ENCODE data around the gene MAML2. TPM values are rescaled to one million over a fixed set of nuclear protein-coding genes. Genes with fewer than 3 reads are reported as not detected.

MAML2 gene
- total and polyA plus RNA-seq, 9 of the 15 experiments (the other 6 are each of a cell fraction or from before 2014, with no cell fraction given), result 0.79 to 6.8 (median 4.8) TPM

DNA sequence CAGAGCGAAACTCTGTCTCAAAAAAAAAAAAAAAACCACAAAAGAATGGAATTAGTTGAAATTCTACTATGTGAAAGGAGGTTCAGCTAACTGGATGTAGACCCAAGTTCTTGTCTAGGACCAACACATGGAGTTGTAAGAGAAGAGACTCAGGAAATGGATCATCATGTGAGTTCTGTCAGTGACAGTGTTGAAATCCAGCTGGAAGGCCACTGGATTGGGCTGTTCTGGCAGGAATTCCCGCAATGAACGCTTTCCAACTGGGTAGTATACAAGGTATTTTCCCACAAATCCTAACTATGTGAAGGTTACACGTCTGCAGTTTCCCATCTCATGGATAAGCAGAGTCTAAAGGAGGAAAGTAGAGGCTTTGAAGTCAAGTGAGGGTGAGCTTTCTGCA lies 151.2 kb downstream of the MAML2 start:
- ATAC-seq (no peak), DNase-seq (ENCODE audit: extremely low read depth in 1 of 4, low spot score in 3 of 4) (no peak), FAIRE-seq (no peak)
- Histone ChIP-seq H3K4me2 (ENCODE audit: insufficient read depth, low read length) (no peak overlapping the region), H3K9me1 (ENCODE audit: control insufficient read depth, insufficient read depth, low read length) (no peaks in the 10 kb centered on the region), H3K4me3 (no peak overlapping the region), H3K9ac (ENCODE audit: insufficient read depth in 1 of 2, low read depth in 2 of 2, low read length in 2 of 2) (no peak overlapping the region), H2AFZ (ENCODE audit: low read depth, low read length) (no peak overlapping the region), H3K9me3 (replicated peaks; ENCODE audit: control insufficient read depth, insufficient read depth, low read depth, low read length) (no peaks in the 10 kb centered on the region), H3K79me2 (ENCODE audit: control insufficient read depth, insufficient read depth, low read length) (no peaks in the 10 kb centered on the region), H3K36me3 (ENCODE audit: control insufficient read depth, insufficient read depth, low read length) (no peaks in the 10 kb centered on the region), H4K20me1 (replicated peaks; ENCODE audit: control insufficient read depth, insufficient read depth, low read length) (no peaks in the 10 kb centered on the region), H3K27me3 (ENCODE audit: control insufficient read depth in 2 of 2, insufficient read depth in 2 of 2, low read length in 2 of 2) (no peaks in the 10 kb centered on the region), H3K4me1 (replicated peaks in 1 of 2; ENCODE audit: control insufficient read depth in 2 of 2, insufficient read depth in 2 of 2, low read length in 2 of 2) (no peaks in the 10 kb centered on the region; a peak in 1 of 5 replicates), H3K27ac (ENCODE audit: extremely low read depth, low read depth, low read length) (no peak overlapping the region)
- TF ChIP-seq, protein P1, sequence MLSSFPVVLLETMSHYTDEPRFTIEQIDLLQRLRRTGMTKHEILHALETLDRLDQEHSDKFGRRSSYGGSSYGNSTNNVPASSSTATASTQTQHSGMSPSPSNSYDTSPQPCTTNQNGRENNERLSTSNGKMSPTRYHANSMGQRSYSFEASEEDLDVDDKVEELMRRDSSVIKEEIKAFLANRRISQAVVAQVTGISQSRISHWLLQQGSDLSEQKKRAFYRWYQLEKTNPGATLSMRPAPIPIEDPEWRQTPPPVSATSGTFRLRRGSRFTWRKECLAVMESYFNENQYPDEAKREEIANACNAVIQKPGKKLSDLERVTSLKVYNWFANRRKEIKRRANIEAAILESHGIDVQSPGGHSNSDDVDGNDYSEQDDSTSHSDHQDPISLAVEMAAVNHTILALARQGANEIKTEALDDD (IDR thresholded peaks at IDR 0.05), result no peak
- TF ChIP-seq PHB (CRISPR knock-in tag; IDR thresholded peaks at IDR 0.05) (no peak), HNRNPUL1 (IDR thresholded peaks at IDR 0.05; ENCODE audit: low read length) (no peak), PPARD (CRISPR knock-in tag; IDR thresholded peaks at IDR 0.05) (no peak), CSDE1 (IDR thresholded peaks at IDR 0.05) (no peak), ZNF444 (CRISPR knock-in tag; IDR thresholded peaks at IDR 0.05) (no peak), STAT5B (CRISPR knock-in tag; IDR thresholded peaks at IDR 0.05) (no peak), SP1 (CRISPR knock-in tag; IDR thresholded peaks at IDR 0.05) (no peak), HOMEZ (CRISPR knock-in tag; IDR thresholded peaks at IDR 0.05) (no peak), CREBBP (IDR thresholded peaks at IDR 0.05; ENCODE audit: low read depth, low read length) (no peak), ZNF124 (CRISPR knock-in tag; IDR thresholded peaks at IDR 0.05) (no peak), ZNF253 (CRISPR knock-in tag; conservative IDR thresholded peaks at IDR 0.05) (no peak), FUS (optimal IDR thresholded peaks at IDR 0.05; ENCODE audit: low read depth, low read length) (no peak), SREBF1 (IDR thresholded peaks at IDR 0.05; ENCODE audit: borderline replicate concordance, low read depth, low read length) (no peak), SAFB (IDR thresholded peaks at IDR 0.05; ENCODE audit: borderline replicate concordance, low read depth, low read length) (no peak), ZNF263 (CRISPR knock-in tag; IDR thresholded peaks at IDR 0.05; ENCODE audit: borderline replicate concordance) (no peak), MTA2 (IDR thresholded peaks at IDR 0.05; ENCODE audit: low read depth) (no peak), ELF4 (CRISPR knock-in tag; IDR thresholded peaks at IDR 0.05) (no peak), TBL1XR1 (IDR thresholded peaks at IDR 0.05; ENCODE audit: low read length in 2 of 2) (no peak), CHCHD3 (CRISPR knock-in tag; IDR thresholded peaks at IDR 0.05) (no peak)
- CTCF ChIA-PET (ENCODE audit: low intra/inter-chr PET ratio), result no interaction called here
- WGBS (ENCODE audit: insufficient coverage, low coverage, missing lambda C conversion rate), result 82% methylated on average over 4 of the region's 4 CpGs
- no TSS peak for BruUV-seq (replicated peaks)
- intact Hi-C loops (cut with micrococcal nuclease) (no loop called here), in situ Hi-C loops (cut with MboI) (no loop called here)
- POLR2A ChIA-PET, result interaction anchor here (0.6 kb wide), 1 partner anchor 65 kb away, joined by 3 read pairs; no protein-coding TSS in a partner anchor

All from K562 (cell line).